ENCODE data around the gene UBE2E3.

UBE2E3 gene

GRCh38 chr2:180978903-180979748 lies 1.3 kb upstream of the UBE2E3 start:
- H3K27ac ChIP-seq, result no peak overlapping the region
- H3K4me3 ChIP-seq (ENCODE audit: low read depth in 1 of 2, low read length in 1 of 2), result peak overlapping the region; percentile 65 to 71

GRCh38 chr2:180979749-180980105 lies 678 bp upstream of the UBE2E3 start:
- peak overlapping the region; percentile 65 to 71 for H3K4me3 ChIP-seq (ENCODE audit: low read depth in 1 of 2, low read length in 1 of 2)
- peaks cover 45% of the 10 kb centered on the region for H3K27me3 ChIP-seq
- H3K36me3 ChIP-seq, result no peaks in the 10 kb centered on the region
- H3K27ac ChIP-seq, result peak overlapping the region; percentile 74
- H3K9me3 ChIP-seq, result no peaks in the 10 kb centered on the region
- H3K4me1 ChIP-seq (ENCODE audit: control insufficient read depth in 1 of 2, insufficient read depth in 1 of 2, low read depth in 1 of 2, low read length in 1 of 2), result peaks cover 18 to 20% of the 10 kb centered on the region in 2 experiments
- TF ChIP-seq CTCF (IDR thresholded peaks at IDR 0.05), result no peak

More at GRCh38 chr2:180978903-180979748, 1.3 kb upstream of the UBE2E3 start:
- Histone ChIP-seq H3K27me3 (peaks cover 47% of the 10 kb centered on the region), H3K36me3 (no peaks in the 10 kb centered on the region), H3K9me3 (no peaks in the 10 kb centered on the region), H3K4me1 (ENCODE audit: control insufficient read depth in 1 of 2, insufficient read depth in 1 of 2, low read depth in 1 of 2, low read length in 1 of 2) (peaks cover 18 to 20% of the 10 kb centered on the region in 2 experiments)
- no peak for TF ChIP-seq CTCF (IDR thresholded peaks at IDR 0.05)

GRCh38 chr2:180980943-180981911 lies 822 bp downstream of the UBE2E3 start:
- Histone ChIP-seq H3K9me3 (no peaks in the 10 kb centered on the region), H3K4me3 (ENCODE audit: low read depth in 1 of 2, low read length in 1 of 2) (peak overlapping the region; percentile 61 to 71), H3K27me3 (peaks cover 40% of the 10 kb centered on the region), H3K36me3 (no peaks in the 10 kb centered on the region), H3K27ac (peak overlapping the region; percentile 74), H3K4me1 (ENCODE audit: control insufficient read depth in 1 of 2, insufficient read depth in 1 of 2, low read depth in 1 of 2, low read length in 1 of 2) (peaks cover 18 to 20% of the 10 kb centered on the region in 2 experiments)
- TF ChIP-seq CTCF (IDR thresholded peaks at IDR 0.05), result no peak

GRCh38 chr2:180983468-180984242 lies 3.2 kb downstream of the UBE2E3 start:
- H3K27ac ChIP-seq, result no peak overlapping the region
- no peak for TF ChIP-seq CTCF (IDR thresholded peaks at IDR 0.05)

More at GRCh38 chr2:180983468-180984242, 3.2 kb downstream of the UBE2E3 start:
- H3K27me3 ChIP-seq, result peaks cover 26% of the 10 kb centered on the region
- H3K4me3 ChIP-seq (ENCODE audit: low read depth in 1 of 2, low read length in 1 of 2), result no peak overlapping the region
- H3K9me3 ChIP-seq, result no peaks in the 10 kb centered on the region
- peaks cover 18 to 20% of the 10 kb centered on the region in 2 experiments for H3K4me1 ChIP-seq (ENCODE audit: control insufficient read depth in 1 of 2, insufficient read depth in 1 of 2, low read depth in 1 of 2, low read length in 1 of 2)
- no peaks in the 10 kb centered on the region for H3K36me3 ChIP-seq
